GM21528 (cell line): ENCODE results near the gene NOTCH2.

Experiments used
- ATAC-seq: cut with Tn5 transposase; IDR thresholded peaks from one replicate; pipeline ENCODE4 v1.9.1; 2021; ENCODE audit warnings: mild to moderate bottlenecking, moderate library complexity; ENCODE audit not compliant: unreplicated experiment, low FRiP score

NOTCH2 gene

DNA sequence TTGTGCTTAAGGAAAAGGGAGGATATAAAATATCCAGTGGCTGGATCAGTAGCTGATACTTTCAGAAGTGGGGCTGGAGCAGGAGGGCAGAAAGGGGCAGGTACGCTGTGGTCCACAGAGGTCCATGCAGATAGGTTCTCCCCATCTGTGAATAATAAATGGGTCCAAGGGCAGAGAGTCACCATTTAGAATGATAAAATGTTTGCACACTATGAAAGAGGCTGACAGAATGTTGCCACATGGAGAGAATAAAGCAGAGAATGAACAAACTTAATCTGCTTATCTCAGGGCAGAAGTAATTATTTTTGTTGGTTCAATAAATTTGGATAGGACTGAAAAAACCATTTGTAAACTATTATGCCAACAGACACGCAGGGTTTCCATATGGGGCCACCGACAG, 156.5 kb downstream of the NOTCH2 start:
- ATAC-seq = no peak

DNA sequence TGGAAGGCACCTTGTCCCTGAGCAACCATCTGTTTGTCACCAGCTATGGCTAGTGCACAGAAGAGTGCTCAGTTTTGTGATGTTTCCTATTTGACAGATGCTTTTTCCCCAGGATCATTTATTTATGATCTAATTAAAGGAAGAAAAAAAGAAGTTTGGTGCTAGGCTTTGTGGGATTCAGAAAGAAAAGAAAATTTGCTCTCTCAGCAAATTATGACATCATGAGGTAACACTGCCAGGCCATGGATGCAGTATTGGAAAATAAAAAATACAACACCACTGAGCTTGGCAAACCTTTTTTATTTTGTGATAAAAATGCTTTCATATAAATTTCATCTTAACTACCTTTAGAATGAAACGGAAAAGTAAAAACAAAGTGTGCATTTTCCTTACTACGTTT, 157.7 kb downstream of the NOTCH2 start:
- no peak for ATAC-seq

DNA sequence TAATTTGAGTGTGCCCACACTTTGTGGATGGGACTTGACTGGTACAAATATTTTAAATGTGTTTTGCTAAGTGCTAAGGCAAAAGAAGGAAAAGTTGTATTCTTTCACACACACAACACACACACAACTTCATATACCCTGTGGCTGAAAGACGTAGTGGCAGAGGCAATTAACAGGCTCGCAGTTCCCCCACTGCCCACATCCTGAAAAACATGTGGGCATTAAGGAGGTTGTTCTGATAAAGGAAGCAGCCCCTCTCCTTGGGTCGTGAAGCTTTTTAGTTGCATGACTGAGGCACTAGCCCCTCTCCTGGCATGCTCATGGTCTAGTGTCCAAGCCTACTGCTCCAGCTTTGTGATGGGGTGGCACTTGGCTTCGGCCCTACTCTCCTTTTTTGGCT, 158.8 kb downstream of the NOTCH2 start:
- ATAC-seq = no peak

DNA sequence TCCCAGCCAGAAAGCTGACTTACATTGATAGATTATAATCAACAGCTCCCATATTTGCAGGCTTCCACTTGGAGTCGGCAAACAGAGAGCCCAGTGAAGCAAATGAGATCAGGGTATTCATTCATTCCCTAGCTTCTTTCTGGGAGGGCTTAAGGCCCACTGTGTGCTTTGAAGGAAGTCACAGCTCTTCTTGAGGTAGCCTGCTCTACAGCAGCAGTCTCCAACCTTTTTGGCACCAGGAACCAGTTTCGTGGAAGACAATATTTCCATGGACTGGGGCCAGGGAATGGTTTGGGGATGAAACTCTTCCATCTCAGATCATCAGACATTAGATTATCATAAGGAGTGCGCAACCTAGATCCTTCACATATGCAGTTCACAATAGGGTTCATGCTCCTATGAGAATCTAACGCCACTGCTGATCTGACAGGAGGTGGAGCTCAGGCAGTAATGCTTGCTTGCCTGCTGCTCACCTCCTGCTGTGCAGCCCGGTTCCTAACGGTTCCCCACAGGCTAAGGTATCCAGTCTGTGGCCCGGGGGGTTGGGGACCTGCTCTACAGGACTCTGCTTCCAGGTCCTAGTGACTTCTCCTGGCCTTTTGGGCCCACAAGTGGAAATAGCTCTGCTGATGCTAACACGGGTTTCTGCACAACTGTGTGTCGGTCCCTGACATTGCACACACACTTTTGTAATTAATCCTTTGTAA, 159.4 kb downstream of the NOTCH2 start:
- no peak for ATAC-seq

DNA sequence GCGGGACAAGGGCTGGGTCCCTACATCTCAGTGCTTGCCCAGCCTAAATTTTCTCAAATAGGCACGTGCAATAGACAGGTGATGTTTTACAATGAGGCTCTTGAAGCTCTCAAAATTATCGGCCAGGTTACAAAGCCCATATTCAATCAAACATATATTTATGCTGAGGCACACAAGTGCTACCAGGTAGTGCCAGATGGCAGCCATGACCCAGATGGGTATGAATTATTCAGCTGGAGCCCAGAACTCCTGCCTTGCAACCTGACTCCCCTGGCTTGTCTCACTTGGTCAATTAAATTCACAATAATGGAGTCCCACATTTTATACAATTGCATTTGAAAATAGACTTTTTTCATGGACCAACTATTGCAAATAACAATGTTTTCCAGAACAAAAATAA, 160.8 kb downstream of the NOTCH2 start:
- no peak for ATAC-seq

DNA sequence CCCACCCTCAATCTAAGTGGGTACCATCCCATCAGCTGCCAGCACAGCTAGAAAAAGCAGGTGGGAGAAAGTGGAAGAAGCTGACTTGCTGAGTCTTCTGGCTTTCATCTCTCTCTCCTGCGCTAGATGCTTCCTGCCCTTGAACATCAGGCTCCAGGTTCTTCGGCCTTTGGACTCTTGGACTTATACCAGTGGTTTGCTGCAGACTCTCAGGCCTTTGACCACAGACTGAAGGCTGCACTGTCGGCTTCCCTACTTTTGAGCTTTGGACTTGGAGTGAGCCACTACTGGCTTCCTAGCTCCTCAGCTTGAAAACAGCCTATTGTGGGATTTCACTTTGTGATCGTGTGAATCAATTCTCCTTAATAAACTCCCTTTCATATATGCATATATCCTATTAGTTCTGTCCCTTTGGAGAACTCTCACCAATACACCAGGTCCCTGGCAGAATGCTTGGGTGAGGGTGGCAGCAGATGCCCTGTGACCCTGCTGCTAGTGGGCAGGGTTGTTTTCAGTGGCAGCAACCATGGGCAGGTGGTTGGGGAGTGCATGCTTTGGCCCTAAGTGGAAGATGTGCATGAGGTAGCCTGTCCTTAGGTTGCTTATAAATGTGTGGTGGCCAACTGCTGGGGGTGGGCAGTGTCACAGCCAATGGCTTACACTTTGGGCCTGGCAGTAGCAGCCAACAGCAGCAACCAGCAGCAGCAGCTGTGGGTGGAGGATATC, 162.4 kb downstream of the NOTCH2 start:
- no peak for ATAC-seq

DNA sequence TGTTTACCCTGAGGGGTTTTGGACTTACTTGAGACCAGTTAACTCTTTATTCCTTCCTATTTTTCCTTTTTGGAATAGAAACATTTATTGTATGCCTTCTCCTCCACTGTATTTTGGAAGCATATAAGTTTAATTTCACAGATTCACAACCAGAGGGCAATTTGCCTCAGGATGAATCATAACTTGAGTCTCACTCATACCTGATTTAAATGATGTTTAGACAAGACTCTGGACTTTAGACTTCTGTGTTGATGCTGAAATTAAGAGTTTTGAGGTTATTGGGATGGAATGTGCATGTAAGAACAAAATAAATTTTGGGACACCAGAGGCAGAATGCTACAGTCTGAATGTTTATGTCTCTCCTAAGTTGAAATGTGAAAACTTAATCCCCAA, 166.0 kb downstream of the NOTCH2 start:
- ATAC-seq = no peak

DNA sequence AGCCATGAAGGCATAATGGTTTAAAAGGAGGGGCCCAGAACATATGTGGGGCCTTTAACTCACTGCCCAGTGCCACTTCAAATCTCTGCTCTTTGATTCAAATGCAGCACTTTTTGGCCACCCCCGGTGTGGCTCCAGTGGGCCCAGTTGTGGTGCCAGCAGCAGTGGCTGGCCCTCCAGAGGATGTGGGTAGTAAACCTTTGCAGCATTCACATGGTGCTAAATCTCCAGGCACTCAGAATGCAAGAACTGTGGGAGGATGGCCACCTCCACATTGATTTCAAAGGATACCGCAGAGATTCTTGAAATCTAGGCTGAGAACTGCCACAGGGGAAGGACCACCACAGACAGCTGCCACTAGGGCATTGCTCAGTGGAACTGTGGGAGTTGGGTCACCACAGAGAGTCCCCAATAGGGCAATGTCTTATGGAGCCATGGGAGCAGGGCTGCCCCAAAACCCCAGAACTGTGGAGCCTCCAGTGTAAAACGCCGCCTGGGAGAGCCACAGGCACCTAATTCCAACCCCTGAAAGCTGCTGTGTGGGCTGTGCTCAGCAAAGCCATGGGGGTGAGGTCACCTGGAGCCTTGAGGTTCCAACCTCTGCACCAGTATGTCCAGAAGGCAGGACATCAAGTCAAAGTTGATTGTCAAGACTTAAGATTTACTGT, 166.6 kb downstream of the NOTCH2 start:
- ATAC-seq = no peak

DNA sequence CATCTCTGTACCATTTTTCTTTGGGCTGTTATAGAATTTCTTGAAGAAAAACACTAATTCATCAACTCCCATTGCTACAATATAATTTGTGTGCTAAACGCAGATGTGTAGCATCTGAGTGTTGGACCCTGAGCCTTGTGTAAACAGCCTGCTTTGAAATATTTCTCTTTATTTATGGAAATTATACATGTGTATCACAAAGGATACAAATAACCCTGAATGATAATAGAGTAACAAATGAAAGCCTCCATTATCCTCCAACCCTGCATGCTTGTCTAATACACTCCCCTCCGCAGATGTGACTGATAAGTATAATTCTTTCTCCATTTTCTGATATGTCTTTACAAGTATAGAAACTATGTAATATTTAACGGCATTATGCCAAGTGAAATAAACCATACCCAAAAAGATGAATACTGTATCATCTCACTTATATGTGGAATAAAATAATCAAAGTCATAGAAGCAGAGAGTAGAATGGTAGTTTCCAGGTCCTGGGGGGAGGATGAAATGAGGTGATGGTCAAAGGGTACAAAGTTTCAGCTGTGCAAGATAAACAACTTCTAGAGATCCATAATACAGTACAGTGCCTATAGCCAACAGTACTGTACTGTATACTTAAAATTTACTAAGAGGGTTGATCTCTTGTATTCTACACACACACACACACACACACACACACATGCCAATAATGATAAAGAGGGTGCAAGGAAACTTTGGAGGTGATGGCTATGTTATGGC, 170.3 kb downstream of the NOTCH2 start:
- no peak for ATAC-seq

DNA sequence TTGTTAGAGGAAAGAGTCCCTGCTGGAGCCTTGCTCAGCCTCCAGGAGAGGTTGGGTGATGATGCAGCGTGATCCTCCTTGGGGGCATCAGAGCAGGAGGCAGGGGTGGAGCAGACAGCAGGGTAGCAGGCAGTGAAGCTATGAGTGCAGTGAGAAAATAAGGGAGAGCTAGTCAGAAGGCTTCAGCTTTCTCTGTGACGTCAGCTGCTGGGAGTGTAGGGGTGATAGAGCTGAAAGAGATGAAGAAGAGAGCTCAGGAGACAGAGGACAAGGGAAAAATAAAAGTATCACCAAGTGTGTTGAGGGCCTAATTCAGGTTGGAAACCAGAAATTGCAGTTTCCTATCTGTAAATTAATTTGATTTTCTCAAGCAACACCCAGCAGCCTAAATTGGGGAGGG, 170.9 kb downstream of the NOTCH2 start:
- ATAC-seq = no peak

DNA sequence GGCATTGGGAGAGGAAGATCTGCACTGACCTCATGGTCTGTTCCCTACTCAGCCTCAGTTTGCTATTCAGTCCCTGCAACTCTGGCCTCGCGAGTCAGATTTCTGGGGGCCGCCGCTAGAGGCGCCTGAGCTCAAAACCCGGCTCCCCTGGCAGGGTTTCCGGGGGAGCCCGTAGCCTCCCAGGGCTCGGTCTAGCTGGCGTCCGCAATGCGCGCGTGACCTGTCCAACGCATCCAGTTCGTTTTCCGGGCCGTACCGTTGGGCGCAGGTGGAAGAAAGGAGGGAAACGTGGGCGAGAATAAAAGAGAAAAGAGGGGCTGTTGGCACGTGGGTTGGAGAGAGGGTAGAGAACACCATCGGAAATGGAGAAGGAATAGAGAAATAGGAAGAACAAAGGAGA, 173.2 kb downstream of the NOTCH2 start, which contains the start of gene ADAM30:
ADAM30 (minus strand) TSS at position 213 of the 400 bp plus-strand sequence; CDS start at position 34, 179 bp downstream.
- no peak for ATAC-seq

DNA sequence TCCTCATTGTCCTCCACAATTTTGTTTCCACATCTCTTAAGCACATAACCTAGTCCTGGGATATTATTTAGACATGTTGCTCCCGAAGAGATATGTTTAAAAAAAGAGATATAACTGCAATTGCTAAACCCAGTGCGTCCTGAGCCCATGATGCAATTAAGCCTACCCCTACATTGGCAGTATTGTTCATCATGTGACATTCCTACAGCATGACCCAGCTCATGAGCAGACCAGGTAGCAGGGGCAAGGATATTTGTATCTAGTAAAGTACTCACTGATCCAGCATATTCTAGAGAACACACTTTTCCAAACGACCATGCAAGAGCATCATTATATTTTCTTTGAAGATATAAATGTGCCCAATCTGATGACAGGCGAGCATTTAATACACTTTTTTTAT, 174.4 kb downstream of the NOTCH2 start:
- ATAC-seq = no peak

DNA sequence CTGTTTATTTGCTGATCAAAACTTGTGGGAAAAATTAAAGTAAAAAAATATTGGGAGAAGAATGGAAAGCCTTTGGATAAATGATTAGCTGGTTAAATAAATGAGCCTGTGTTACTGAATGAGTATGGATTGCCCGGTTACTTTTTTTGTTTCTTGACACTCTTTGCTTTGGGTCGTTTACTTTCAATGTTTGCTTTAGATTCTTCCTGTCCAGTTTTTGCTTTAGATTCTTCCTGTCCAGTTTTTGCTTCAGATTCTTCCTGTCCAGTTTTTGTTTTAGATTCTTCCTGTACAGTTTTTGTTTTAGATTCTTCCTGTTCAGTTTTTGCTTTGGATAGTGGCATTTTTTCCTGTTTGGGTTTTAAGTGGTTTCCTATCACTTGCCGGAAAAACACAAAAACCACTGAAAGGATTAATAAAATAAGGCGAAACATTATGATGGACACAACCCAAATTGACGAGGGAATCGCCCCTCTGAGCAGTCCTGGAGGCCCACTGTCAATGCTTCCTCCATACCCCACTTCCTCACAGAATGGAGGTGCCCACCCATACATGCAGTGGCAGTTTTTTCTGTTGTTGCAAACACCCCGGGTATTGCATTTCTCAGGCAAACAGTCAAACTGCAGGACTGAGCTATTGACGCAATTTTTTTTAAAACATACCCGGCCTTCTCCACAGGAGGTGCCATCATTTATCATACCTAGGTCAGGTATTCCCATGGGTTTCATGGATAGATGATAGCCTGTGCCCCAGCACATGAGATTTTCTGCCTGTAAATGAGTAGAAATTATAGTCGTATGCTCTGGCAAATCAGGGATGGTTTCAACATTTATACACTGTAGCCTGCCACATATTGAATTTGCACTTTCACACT, 175.4 kb downstream of the NOTCH2 start:
- no peak for ATAC-seq

DNA sequence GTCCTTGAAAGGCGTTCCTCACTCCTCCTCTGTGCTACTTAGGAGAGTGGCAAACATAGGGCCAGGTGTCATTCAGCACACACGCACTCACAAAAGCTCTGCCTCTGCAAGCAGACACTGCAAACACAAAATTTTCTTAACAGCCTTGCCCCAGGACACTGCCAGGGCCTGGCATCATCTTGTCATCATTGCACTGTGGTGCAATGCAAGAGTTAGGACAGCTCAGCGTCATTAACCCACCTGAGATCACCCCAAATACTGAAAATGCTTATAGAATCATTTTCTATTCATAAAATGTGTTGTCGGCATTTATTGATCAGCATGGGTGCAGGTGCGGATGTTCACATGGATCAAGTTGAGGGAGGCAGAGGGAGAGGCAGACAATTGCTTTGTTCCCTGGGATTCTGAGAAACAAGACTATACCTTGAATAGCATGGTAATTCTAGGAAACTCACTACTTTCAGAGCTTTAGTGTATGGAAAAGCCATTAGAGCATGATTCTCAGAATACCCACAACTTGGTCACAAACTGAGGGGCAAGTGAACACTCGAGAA, 176.1 kb downstream of the NOTCH2 start:
- no peak for ATAC-seq

DNA sequence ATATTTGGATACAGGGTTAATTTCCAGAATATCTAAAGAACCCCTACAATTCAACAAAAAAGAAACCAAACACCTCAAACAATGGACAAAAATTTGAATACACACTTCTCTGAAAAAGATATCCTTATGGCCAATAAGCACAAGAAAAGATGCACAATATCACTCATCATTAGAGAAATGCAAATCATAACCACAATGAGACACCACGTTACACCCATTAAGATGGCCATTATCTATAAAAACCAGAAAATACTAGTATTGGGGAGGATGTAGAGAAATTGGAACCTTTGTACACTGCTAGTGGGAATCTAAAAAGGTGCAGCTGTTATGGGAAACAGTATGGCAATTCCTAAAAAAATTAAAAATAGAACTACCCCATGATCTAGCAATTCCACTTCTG, 178.1 kb downstream of the NOTCH2 start:
- no peak for ATAC-seq

DNA sequence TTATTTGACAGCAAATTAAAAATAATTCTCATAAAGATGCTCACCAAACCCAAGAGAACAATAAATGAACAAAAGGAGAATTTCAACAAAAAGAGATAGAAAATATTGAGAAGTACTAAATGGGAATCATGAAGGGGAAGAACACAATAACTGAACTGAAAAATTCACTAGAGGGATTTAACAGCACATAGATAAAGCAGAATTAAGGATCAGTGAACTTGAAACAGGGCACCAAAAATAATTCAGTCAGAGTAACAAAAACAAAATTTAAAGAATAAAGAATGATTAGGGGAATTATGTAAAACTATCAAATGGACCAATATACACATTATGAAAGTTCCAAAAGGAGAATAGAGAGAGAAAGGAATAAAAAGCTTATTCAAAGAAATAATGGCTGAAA, 181.0 kb downstream of the NOTCH2 start:
- no peak for ATAC-seq

DNA sequence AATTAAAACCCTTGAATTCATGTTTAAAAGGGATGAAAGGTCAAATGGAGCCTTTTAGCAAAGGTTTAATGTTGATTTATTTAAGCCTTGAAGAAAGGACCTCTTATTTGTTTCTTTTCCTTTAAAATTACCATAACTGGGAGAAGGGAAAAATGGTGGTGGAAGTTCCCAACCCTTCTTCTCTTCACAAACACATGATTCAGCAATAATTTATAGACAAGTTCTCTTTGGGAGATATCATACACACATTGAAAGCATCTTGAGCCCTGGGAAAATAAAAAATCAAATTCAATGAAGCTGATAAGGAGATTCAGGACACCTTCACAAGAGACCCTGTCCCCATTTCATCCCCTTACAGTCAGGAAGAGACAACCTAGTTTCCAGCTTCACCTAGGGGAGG, 182.0 kb downstream of the NOTCH2 start:
- no peak for ATAC-seq

DNA sequence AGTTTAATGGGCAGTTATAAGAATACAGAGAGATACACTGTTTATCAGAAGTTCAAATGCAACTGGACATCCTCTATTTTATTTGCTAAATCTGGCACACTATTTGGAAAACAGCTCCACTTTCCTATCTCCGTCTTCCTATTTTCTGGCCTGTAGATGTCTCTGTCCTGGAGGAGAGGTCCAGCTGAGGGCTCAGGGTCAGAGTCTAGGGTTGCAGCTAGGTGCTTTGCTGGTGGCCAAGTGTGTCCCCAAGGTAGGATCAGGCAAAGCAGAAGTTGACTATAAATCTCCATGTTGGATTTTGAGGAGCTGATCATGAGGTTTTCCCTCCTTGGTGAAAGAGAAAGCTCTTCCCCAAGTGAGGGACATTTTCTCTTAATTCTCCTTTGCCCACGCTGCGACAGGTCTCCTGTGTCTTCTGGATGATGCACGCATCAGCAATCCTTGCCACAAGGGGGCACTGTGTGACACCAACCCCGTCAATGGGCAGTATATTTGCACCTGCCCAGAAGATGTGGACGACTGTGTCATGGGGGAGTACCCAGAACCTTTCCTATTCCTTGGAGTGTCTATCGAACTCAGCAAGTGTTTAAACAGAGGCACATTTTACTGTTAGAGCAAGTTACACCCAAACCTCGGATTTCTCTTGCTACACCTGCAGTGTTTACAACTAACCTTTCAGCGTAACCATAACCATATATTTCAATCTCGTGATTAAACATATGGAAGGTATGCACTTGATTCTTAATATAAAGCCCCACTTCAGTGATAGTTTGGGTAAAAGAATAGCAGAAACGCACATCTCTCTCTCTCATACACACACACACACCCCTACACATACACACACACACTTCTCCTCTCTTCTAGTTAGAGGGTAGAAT, 183.3 kb downstream of the NOTCH2 start:
- ATAC-seq = no peak

DNA sequence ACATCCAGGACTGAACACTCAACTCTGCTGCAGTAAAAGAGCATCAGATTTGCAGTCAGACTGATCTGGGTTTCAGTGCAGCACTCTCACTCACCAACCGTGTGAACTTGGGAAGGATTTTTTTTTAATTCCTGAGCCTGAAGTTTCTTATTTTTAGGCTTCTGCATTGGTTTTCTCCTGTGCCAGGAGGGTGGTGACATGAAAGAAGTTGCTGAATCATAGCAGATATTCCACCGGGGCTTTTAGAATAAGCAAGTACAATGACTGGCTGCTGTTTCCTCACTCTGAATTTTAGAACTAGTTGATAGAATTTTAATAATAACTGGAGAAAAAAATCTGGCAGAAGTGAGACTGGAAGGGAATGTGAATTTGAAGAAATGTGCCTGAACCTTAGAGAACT, 184.8 kb downstream of the NOTCH2 start:
- ATAC-seq = no peak
